ENCODE measurements around the gene FOXO3. TPM values are rescaled to one million over a fixed set of nuclear protein-coding genes. Genes with fewer than 3 reads are reported as not detected.

Gene FOXO3
- total RNA-seq, 2 donors from 2014 or later: 108 to 144 TPM

GRCh38 chr6:108707328-108707976 lies 146.7 kb downstream of the FOXO3 start:
- TF ChIP-seq POLR2AphosphoS5 (IDR thresholded peaks at IDR 0.05): peak; percentile 55
- no peak for TF ChIP-seq POLR2A (IDR thresholded peaks at IDR 0.05)
- no peak for TF ChIP-seq CTCF (IDR thresholded peaks at IDR 0.05)
- Histone ChIP-seq H3K27me3 (replicated peaks; ENCODE audit: insufficient read depth) (no peaks in the 10 kb centered on the region), H3K9me3 (no peaks in the 10 kb centered on the region), H3K4me3 (no peak overlapping the region), H3K36me3 (no peaks in the 10 kb centered on the region), H3K4me1 (replicated peaks) (peaks cover 7% of the 10 kb centered on the region), H3K27ac (no peak overlapping the region)
- DNase-seq (ENCODE audit: low spot score): peak; percentile 44
- intact Hi-C loops (cut with DNase I): no loop called here
- 70% methylated on average over 8 of the region's 8 CpGs for WGBS

GRCh38 chr6:108710030-108710429 lies 149.3 kb downstream of the FOXO3 start:
- Histone ChIP-seq H3K27me3 (replicated peaks; ENCODE audit: insufficient read depth) (no peaks in the 10 kb centered on the region), H3K4me1 (replicated peaks) (peaks cover 7% of the 10 kb centered on the region), H3K9me3 (no peaks in the 10 kb centered on the region), H3K4me3 (no peak overlapping the region), H3K36me3 (no peaks in the 10 kb centered on the region), H3K27ac (no peak overlapping the region)
- DNase-seq (ENCODE audit: low spot score): peak; percentile 26
- TF ChIP-seq CTCF (IDR thresholded peaks at IDR 0.05) (no peak), POLR2A (IDR thresholded peaks at IDR 0.05) (no peak), POLR2AphosphoS5 (IDR thresholded peaks at IDR 0.05) (peak; percentile 30)
- intact Hi-C loops (cut with DNase I): no loop called here
- 6% methylated on average over 4 of the region's 4 CpGs for WGBS

- Histone ChIP-seq H3K36me3 (no peaks in the 10 kb centered on the region), H3K27ac (no peak overlapping the region), H3K4me1 (replicated peaks) (peaks cover 7% of the 10 kb centered on the region), H3K27me3 (replicated peaks; ENCODE audit: insufficient read depth) (no peaks in the 10 kb centered on the region), H3K9me3 (no peaks in the 10 kb centered on the region), H3K4me3 (no peak overlapping the region)
- TF ChIP-seq POLR2AphosphoS5 (IDR thresholded peaks at IDR 0.05): no peak
- TF ChIP-seq CTCF (IDR thresholded peaks at IDR 0.05): no peak
- TF ChIP-seq POLR2A (IDR thresholded peaks at IDR 0.05): no peak
- no peak for DNase-seq (ENCODE audit: low spot score)
- intact Hi-C loops (cut with DNase I): no loop called here
- 38% methylated on average over 7 of the region's 7 CpGs for WGBS
These were observed 149.8 kb downstream of the FOXO3 start for GRCh38 chr6:108710551-108710950.

- H3K27ac ChIP-seq: no peak overlapping the region
- H3K9me3 ChIP-seq: no peaks in the 10 kb centered on the region
These were observed 150.4 kb downstream of the FOXO3 start for GRCh38 chr6:108711071-108711470.

More at GRCh38 chr6:108711071-108711470, 150.4 kb downstream of the FOXO3 start:
- Histone ChIP-seq H3K27me3 (replicated peaks; ENCODE audit: insufficient read depth) (no peaks in the 10 kb centered on the region), H3K4me1 (replicated peaks) (peaks cover 7% of the 10 kb centered on the region), H3K4me3 (no peak overlapping the region), H3K36me3 (no peaks in the 10 kb centered on the region)
- 77% methylated on average over 5 of the region's 5 CpGs for WGBS
- DNase-seq (ENCODE audit: low spot score): no peak
- TF ChIP-seq POLR2A (IDR thresholded peaks at IDR 0.05): no peak
- no peak for TF ChIP-seq CTCF (IDR thresholded peaks at IDR 0.05)
- no peak for TF ChIP-seq POLR2AphosphoS5 (IDR thresholded peaks at IDR 0.05)
- intact Hi-C loops (cut with DNase I): no loop called here

Measured in prostate gland (tissue), 2 donors.